ENCODE data around the gene CADM1.

- no peak for TF ChIP-seq CTCF (IDR thresholded peaks at IDR 0.05 in 2 of 3, conservative IDR thresholded peaks at IDR 0.05 in 1 of 3; ENCODE audit: borderline replicate concordance in 1 of 3, insufficient read depth in 1 of 3, low read depth in 2 of 3, low read length in 2 of 3)
- no peak for TF ChIP-seq EZH2phosphoT487 (IDR thresholded peaks at IDR 0.05; ENCODE audit: borderline replicate concordance)
- TF ChIP-seq SRF (IDR thresholded peaks at IDR 0.05; ENCODE audit: low read depth): no peak
- no peak for TF ChIP-seq POLR2AphosphoS5 (IDR thresholded peaks at IDR 0.05; ENCODE audit: low read depth, low read length)
- TF ChIP-seq TCF7L2 (IDR thresholded peaks at IDR 0.05; ENCODE audit: borderline replicate concordance, extremely low read depth, insufficient read depth, insufficient read length): no peak
Observed at GRCh38 chr11:115276799-115277198, 227.4 kb downstream of the CADM1 start.

All from HCT116 (cell line).